Stimulated activated CD8-positive, alpha-beta memory T cell treated with anti-CD3 and anti-CD28 coated beads, Interleukin-2, amount 100 ng/mL, for 48 hours (primary cell): ENCODE measurements around the gene KCNMB2.
"Not testable (repeated sequence)": the region's sequence is repeated elsewhere in the genome, so short reads cannot be mapped to it uniquely, and the experiment has no call there.

Source experiments
- DNase-seq, 2 donors: peaks; one replicate each; pipeline ENCODE4 v3.0.0-alpha.2; 2020; ENCODE audit warnings: low read depth in 2 of 2

The KCNMB2 gene

DNA sequence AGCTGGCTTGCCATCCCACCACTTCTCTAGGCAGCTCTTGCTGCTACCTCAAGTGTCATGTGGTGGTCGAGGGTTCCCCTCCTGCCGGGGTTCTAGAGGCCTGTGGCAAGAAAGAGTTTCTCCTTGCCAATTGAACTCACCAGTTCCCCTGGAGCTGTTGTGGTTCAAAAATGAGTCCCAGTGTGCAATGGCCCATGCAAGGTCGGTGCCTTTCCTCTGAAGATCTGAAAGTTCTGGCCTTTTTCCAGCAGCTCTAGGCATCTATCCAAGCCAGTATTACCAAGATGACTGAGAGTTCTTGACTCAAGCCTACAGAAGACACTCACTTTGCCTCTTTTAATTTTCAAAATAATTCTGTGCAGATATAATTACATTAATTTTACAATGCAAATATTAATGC is 163.6 kb downstream of the KCNMB2 start:
- no peak for DNase-seq

DNA sequence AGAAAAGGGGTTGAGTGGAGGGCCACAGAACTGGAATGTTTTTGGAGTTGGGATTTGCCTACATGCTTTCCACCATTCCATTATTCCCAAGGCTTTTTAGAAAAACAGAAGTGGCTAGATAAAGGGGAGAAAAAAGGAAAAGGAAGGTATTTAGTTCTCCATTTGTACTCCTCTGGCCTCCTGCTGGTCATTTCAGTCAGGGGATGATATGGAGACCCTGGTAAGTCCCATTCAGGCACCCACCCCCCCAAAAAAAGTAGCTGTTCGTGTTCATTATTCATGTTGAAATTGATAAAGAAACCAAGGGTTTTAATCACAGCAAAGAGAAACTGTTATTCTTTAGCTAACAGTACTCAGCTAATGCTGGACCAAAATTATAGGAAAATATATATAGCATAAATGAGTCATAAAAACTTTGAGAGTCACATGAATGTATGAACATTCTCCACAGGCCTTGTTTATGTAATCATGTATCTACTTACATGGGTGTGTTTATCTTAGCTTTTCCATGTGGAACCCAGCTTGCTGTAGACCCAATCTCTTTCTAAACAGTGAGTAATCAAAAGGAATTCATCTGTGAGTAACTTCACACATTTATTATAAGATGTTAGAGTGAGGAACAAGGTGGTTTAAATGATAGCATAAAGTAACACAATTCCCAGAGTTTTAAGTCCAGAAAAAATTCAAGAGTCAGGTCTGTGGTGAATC is 167.2 kb downstream of the KCNMB2 start:
- no peak for DNase-seq

DNA sequence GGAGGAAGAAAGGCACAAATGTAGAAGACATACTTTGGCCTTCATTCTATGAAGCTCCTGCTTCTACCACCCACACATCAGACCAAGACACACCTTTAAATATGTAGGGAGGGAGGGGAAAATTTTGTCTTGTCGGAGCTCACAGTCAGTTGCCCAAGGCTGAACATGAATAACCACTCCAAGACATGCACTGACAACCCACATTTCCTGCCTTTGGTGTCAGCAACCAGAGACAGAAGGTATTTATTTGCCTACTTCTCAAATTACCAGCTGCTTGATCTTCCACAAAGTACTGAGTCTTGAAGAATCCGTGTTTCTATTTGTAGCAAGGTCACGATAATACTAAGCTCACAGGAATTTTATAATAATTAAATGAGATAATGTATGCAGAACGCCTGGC is 169.7 kb downstream of the KCNMB2 start:
- no peak for DNase-seq

DNA sequence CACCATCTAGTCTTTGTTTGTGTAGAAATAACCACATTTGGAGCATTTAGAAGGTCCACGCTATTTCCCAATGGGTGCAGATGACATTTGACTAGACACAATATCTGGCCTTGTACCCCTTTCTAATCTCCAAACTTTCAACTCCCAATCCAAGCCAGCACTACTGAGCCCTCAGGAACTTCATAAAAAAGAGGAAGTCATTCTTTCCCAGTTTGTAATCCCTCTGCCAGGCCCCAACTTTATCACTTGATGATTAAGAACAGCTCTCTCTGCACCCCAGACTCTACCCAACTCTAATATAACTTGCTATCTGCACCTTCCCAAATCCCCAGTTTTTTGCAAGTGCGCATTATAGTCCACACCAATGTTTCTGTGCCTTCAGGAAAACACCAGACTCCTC is 170.2 kb downstream of the KCNMB2 start:
- DNase-seq = no peak

DNA sequence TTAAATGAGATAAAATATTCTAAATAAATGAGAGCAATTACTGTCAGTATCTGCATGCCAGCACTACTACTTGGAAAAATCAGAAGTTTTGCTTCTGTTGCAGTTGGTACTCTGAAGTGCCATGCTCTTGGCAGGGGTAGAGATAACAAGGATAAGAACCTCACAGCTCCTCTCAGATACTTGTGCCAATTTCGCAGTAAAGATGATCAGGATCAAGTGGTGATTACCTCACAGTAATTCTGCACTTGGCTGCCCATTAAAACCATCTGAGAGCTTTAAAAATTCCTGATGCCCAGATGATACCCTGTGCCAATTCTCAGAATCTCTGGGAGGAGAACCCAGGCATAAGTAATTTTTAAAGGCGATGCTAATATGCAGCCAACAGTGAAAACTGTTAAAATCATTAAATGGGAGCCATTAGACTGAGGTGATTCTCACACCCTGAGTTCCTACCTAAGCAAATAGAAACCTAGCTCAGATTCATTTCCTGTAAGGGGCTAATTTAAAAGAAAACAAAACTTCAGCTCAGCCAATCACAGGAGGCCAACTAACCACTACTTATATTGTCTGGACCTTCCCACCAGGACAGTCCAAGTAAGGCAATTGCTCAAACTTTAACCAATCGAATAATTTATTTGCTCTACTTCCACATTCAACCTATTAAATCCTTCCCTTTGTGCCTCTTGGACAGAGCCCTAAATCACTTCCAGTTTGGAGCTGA is 171.2 kb downstream of the KCNMB2 start:
- DNase-seq = no peak

DNA sequence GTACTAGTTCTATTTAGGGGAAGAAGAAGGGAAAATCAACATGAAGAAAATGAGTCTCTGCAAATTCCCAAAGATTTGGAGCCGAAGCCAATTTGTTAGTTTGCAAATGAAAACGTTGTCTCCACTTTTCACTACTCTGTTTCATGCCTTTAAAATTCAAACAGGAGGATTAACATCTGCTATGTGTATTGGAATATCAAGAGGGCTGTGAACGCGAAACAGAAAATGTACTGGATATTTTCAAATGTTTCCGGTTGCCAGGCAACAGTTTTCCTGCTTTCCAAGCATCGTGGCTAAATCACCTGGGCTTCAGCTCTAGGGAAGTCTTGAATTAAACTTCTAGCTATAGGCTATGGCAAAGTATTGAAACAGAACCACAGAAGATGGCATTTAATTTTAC is 172.8 kb downstream of the KCNMB2 start:
- no peak for DNase-seq

DNA sequence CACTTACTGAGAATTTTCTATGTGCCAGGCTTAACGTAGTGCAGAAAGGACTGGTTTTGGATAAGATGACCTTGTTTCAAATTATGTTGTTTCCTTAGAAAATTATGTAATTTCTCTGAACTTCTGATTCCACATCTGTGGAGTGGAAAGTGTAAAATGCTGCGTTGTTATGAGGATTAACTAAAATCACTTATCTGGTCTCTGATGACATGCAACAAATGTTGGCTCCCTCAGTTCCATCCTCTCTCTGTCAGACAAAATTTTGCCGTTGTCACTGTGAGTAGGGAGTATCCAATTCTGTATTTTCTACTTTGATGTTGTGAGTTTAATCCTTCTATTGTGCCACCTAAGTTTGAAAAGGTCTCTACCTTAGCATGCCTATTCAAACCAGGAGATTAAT is 175.5 kb downstream of the KCNMB2 start:
- DNase-seq = no peak

DNA sequence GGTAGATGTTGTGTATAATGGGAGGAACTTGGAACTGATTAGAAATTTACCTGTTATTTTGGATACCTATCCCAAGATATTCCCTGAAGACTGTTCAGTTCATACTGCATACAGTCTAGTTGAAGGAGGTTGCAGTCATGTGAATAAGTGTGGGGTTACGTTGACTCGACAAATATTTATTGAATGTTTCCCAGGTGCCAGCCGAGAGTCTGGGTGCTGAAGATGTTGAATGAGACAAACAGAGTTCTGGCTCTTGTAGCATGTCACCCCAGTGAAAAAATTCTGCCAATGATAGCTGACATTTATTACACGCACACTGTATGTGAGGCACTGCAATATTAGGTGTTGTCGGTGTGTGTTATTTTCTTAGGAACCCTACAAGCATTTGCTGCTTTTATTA is 176.0 kb downstream of the KCNMB2 start:
- DNase-seq = no peak

DNA sequence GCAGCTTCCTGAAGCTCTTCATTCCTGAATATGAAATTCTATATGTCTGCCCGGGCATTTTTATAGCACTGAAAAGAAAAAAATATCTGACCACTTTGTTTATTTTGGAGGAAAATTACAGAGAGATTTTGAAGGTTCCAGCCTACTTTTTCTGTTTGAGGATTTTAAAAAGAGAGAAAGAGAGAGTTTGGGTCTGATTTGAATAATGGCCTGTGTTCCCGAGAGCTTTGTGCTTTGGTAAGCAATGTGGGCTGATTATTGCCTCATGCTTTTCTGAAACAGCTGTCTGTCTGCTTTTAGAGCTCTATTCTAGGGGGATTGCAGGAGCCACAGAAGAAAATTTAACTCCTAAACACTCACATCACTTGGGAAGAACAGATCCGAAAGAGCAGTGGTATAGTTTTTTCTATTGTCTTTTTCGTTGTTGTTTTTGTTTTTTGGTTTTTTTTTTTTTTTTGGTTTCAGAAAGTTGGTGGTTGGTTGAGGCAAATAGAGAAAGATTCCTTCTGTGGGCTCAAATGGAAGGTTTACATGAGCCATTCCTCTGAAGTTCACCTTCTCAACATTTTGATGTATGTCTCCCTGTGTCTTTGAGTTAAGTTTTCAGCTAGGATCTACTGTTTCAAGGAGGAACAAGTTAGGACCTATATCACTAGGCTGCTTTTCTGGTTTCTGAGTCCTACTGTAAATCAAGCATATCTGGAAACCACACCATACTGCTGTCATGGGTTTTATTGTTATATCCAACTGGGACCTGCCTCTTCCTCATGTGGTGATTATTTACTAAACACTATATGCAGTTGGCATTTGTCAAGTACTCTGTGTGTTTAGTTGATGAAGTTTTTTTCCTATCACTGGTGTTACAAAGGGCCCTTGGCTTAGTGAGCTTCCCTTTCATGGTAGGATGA is 178.9 kb downstream of the KCNMB2 start:
- DNase-seq = no peak

DNA sequence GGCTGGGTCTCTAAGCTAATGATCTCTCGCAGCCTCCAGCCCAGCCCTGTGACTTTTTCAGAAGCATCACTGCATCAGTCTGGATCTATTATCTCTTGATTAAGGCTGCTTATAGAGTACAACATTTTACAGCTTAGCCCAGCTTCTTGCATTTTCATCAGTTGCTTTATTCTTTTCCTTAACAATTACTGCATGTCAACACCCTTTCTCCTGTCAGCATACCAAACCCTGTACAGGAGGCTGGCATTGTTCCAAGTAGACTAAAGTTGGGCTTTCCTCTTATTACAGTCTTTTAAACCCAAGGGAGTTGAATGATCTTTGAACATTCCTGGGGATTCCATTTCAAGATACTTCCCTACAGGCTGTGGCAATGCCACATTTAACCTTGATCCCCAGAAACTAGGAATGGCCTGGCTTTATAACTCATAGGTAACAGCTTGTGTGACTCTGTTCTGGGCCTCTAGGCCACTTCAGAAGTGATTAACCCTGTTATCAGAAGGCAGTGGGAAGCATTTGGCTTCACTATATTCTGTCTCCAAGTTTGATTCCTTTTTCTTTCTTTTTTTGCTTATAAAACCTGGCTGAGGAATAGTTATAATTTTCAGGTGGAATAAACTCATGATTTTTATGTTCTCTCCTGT is 182.9 kb downstream of the KCNMB2 start:
- no peak for DNase-seq

DNA sequence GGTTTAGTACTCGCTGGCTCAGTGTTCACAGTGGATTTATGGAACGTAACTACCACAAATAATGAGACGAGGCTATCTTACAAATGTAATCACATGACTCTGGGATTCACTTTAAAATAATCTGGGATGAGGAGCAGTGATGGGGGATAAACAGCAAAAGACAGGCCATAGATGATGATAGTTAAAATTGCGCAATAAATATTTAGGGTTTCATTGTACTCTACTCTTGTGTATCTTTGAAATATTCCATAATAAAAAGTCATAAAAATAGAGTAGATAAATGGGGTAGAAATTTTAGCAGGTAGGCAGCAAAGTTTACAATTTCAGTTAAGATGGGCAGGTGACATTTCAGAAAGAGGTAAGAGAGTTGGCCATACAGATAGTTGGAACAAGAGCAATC is 196.6 kb downstream of the KCNMB2 start:
- no peak for DNase-seq

DNA sequence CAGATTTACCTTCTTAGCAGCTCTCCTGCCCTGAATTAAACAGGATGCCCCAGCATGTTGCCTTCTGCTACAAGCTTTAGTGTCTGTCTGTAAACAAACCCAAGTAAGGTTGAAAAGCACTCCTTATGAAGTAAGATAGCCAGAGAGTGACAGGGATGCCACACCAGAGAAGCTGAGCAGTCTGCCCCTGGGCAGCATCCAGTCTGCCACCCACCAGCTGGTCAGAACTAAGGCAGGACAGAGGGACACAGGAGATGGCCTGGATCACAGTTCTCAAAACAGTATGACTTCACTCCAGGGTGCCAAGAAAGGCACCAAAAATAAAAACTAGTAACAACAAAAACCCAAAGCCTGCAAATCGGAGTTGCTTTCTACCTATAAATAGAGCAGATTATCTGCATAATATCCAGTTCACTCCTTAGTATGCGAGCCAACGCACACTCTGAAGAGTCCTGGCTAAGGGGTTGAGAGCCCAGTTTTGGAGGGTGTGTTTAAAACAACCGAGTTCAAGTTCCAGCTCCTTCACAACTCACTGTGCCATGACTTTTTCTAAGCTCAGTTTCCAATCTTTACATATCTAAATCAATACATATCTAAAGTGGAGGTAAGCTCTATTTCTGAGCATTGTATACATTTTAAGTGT is 198.9 kb downstream of the KCNMB2 start:
- no peak for DNase-seq

DNA sequence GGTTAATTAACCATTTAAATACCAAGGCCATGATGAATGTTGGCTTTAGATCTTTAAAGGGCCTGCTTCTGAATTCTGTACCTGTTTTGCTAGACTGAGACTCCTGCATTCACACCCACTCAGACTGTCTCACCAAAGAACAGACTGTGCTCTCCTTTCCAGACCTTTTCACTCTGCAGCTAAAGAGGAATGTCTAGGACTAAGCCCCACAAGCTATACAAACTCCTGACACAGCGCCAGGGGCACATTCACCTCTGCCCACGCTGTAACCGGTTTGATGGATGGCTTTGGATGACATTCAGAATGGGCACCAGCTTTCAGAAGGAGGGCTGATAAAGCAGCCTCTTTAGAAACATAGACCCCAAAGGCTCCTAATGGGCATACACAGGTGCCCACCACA is 200.1 kb downstream of the KCNMB2 start:
- no peak for DNase-seq

DNA sequence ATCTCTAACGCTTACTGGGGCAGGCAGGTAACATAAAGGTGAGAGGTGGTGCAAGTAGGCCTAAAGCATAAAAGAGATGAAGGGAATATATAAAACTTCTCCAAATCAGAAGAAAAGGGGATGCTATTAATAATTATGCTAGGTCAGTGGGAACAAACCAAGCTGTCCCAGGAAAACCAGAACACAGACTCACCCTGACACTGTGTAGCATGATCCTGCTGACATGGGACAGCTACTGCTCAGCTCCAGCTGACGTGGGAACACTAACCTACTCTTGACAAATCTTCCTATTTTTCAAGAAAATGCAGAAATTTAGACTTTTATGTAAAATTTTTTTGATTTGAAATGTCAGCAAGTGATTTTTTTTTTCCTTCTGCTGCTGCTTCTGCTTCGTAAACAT is 203.5 kb downstream of the KCNMB2 start:
- DNase-seq = no peak

DNA sequence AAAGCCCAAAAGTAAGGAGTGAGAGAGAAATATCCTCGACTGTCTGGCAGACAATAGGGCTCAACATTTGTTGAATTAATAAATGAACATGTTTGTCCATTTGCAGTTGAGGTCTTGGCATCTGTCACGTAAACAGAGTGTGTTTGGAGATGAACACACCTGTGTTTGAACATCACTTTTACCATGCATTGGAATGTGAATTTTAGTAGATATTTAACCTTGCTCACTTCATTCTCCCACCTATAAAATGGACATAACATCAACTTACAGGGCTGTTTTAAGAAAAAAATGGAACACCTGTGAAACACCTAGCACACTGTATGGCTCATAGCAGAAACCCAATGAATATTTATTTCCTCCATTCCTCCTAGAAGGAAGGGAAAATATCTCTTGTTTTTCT is 204.8 kb downstream of the KCNMB2 start:
- DNase-seq = no peak

DNA sequence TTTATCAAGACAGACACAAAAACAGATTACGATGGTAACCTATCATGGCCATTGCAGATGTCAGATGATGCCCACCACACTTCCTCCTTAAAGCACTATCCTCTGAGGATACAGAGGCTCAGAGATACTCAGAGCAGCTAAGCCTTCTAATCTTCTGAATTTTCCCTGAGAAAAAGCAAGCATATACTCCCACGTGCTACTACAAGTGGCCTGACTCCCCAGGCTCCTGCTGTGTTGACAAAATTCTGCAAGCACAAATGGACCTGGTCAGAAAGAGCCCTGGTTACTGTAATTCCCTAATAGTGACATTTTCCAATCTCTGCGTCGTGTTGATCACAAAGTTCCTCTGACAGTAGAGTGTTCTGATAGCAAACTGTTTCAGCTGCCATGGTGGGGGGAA is 207.1 kb downstream of the KCNMB2 start:
- DNase-seq = no peak

DNA sequence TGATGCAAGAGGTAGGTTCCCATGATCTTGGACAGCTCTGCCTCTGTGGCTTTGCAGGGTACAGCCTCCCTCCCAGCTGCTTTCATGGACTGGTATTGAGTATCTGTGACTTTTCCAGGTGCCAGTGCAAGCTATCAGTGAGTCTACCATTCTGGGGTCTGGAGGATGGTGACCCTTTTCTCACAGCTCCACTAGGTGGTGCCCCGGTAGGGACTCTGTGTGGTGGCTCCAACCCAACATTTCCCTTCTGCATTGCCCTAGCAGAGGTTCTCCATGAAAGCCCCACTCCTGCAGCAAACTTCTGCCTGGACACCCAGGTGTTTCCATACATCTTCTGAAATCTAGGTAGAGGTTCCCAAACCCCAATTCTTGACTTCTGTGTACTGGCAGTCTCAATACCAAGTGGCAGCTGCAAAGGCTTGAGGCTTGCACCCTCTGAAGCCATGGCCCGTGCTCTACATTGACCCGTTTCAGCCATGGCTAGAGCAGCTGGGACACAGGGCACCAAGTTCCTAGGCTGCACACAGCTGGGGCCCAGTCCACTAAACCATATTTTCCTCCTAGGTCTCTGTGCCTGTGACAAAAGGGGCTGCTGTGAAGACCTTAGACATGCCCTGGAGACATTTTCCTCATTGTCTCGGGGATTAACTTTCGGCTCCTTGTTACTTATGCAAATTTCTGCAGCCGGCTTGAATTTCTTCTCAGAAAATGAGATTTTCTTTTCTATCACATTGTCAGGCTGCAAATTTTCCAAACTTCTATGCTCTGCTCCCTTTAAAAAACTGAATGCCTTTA is 209.8 kb downstream of the KCNMB2 start:
- not testable (repeated sequence) for DNase-seq

DNA sequence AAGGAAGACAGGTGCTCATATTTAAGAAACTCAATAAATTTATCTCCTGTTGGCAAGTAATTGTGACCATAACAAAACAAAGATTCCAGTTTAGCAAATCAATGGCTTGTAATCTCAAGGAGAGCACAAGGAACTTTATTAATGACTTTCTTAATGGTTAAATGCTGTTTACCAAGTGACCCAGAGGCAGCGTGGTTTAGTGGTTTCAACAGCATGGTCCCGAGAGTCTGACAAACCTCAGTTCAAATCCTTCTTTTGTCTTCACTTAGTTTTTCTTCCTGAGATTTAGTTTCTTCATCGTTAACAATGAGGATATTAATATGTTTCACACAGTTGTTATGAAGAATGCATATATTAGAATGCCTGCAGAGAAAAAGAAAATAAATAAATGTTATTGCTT is 212.6 kb downstream of the KCNMB2 start:
- DNase-seq = no peak

DNA sequence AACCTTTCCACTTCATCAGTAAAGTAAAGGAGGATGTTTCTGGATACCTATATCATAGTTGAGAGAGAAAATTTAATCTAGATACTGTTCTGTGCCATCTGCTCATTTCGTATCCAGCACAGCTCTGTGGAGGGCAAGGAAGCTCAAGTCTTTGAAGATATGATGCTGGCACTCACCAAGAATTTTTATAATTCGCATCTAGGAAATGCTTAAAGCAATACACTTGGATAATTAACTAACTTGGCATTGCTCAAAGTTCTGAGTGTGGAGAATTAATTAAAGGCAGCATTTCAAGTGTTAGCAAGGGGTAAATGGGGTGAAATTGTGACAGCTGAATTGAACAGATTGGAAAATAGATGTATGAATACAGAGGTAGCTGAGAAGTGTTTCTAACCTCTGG is 213.2 kb downstream of the KCNMB2 start:
- DNase-seq = no peak

DNA sequence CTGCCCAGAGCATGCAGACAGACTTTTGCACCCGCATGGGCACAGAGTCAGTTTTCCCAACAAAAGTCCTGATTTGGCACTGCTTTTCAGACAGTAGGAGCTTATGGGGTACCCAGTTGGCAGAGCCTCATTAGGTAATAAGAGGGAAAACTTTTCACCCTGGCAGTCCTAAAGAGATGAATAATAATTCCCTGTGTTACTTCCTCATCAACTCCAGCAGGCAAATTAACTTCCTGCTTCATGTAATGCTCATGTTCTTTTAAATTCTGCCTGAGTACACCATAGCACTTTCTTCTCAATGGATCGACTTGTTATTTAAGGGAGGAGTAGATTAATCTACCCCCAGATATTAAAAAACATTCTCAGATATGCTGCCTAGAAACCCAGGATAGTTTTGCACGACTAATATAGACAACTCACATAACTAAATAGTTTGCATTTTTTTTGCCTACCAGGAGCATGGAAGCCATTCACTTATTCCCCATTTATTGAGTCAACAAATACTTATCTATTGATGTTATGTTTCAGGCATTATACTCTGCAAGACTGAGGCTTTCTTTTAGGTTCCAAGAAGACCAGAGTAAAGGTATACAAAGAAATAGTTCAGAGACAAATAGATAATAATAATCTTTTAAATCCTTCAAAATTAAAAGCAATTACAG is 214.5 kb downstream of the KCNMB2 start:
- no peak for DNase-seq
